Activated CD4-positive, alpha-beta memory T cell treated with anti-CD3 and anti-CD28 coated beads for 36 hours (primary cell): ENCODE measurements around the gene ARFGAP1. TPM values are rescaled to one million over a fixed set of nuclear protein-coding genes. Genes with fewer than 3 reads are reported as not detected.
"Not testable (repeated sequence)": the region's sequence is repeated elsewhere in the genome, so short reads cannot be mapped to it uniquely, and the experiment has no call there.

Source experiments
- CTCF ChIA-PET: fragments of 350-600 bp; sonication (Branson Sonifier 250); formaldehyde crosslinking; loops from one replicate; lab custom pipeline; 2021; ENCODE audit warnings: antibody characterized with exemption, inconsistent platforms; lab: Charles Lee
- POLR2A ChIA-PET: fragments of 350-600 bp; sonication (Branson Sonifier 250); formaldehyde crosslinking; loops from one replicate; lab custom pipeline; 2021; ENCODE audit warnings: antibody characterized with exemption; lab: Charles Lee
- DNase-seq: peaks from one replicate; pipeline ENCODE4 v3.0.0-alpha.2; 2020
- H3K27ac Mint-ChIP-seq: one replicate; pipeline ENCODE4 v1.8.0; 2021; ENCODE audit warnings: mixed read lengths
- H3K27me3 Mint-ChIP-seq: one replicate; pipeline ENCODE4 v1.8.0; 2021; ENCODE audit warnings: mixed read lengths
- H3K36me3 Mint-ChIP-seq: one replicate; pipeline ENCODE4 v1.8.0; 2021; ENCODE audit warnings: mixed read lengths
- H3K4me1 Mint-ChIP-seq: one replicate; pipeline ENCODE4 v1.8.0; 2021; ENCODE audit warnings: low read depth, mixed read lengths
- H3K4me3 Mint-ChIP-seq: one replicate; pipeline ENCODE4 v1.8.0; 2021; ENCODE audit warnings: mild to moderate bottlenecking, mixed read lengths
- H3K9me3 Mint-ChIP-seq: one replicate; pipeline ENCODE4 v1.8.0; 2021; ENCODE audit warnings: mixed read lengths
- intact Hi-C: fragments of 100-400 bp; cut with micrococcal nuclease; formaldehyde crosslinking; loops from one replicate; pipeline ENCODE4 v1.15.1; 2023
- total RNA-seq, 2 experiments: library from RNA; stranded (reverse); gene quantifications; one replicate each; pipeline ENCODE4 v1.2.3, GENCODE V29; 2021

ARFGAP1 gene
- total RNA-seq, 2 experiments from 2014 or later: 68.4 to 72.4 TPM

GRCh38 chr20:63242736-63243135 lies 29.9 kb upstream of the ARFGAP1 start:
- Mint-ChIP-seq H3K9me3 (no peaks in the 10 kb centered on the region), H3K4me1 (no peaks in the 10 kb centered on the region), H3K27ac (no peak overlapping the region), H3K4me3 (no peak overlapping the region), H3K27me3 (peaks cover 13% of the 10 kb centered on the region), H3K36me3 (no peaks in the 10 kb centered on the region)
- ChIA-PET POLR2A (no interaction called here), CTCF (no interaction called here)
- no peak for DNase-seq
- intact Hi-C loops: no loop called here

GRCh38 chr20:63243604-63244247 lies 28.9 kb upstream of the ARFGAP1 start:
- H3K27me3 Mint-ChIP-seq: peaks cover 18% of the 10 kb centered on the region
- no peak for DNase-seq
- no peaks in the 10 kb centered on the region for H3K4me1 Mint-ChIP-seq
- intact Hi-C loops: no loop called here
- CTCF ChIA-PET: no interaction called here
- H3K36me3 Mint-ChIP-seq: no peaks in the 10 kb centered on the region
- POLR2A ChIA-PET: no interaction called here
- H3K4me3 Mint-ChIP-seq: no peak overlapping the region
- H3K27ac Mint-ChIP-seq: no peak overlapping the region
- H3K9me3 Mint-ChIP-seq: no peaks in the 10 kb centered on the region

- ChIA-PET POLR2A (no interaction called here), CTCF (no interaction called here)
- no peak overlapping the region for H3K27ac Mint-ChIP-seq
- no peaks in the 10 kb centered on the region for H3K4me1 Mint-ChIP-seq
- no peak overlapping the region for H3K4me3 Mint-ChIP-seq
- intact Hi-C loops: no loop called here
- H3K36me3 Mint-ChIP-seq: no peaks in the 10 kb centered on the region
- DNase-seq: no peak
- peaks cover 25% of the 10 kb centered on the region for H3K27me3 Mint-ChIP-seq
- H3K9me3 Mint-ChIP-seq: no peaks in the 10 kb centered on the region
These were observed 28.1 kb upstream of the ARFGAP1 start for GRCh38 chr20:63244468-63244867.

- no peak overlapping the region for H3K4me3 Mint-ChIP-seq
- H3K36me3 Mint-ChIP-seq: no peaks in the 10 kb centered on the region
These were observed 25.9 kb upstream of the ARFGAP1 start for GRCh38 chr20:63246490-63247288.

GRCh38 chr20:63247671-63248228 lies 24.9 kb upstream of the ARFGAP1 start:
- CTCF ChIA-PET: interaction anchor here (1.6 kb wide), 1 partner anchor 24 kb away, joined by 5 read pairs; no protein-coding TSS in a partner anchor
- Mint-ChIP-seq H3K27me3 (peaks cover 34% of the 10 kb centered on the region), H3K4me3 (no peak overlapping the region), H3K36me3 (no peaks in the 10 kb centered on the region), H3K9me3 (no peaks in the 10 kb centered on the region), H3K4me1 (no peaks in the 10 kb centered on the region), H3K27ac (no peak overlapping the region)
- DNase-seq: no peak
- intact Hi-C loops: no loop called here
- POLR2A ChIA-PET: no interaction called here

More at GRCh38 chr20:63246490-63247288, 25.9 kb upstream of the ARFGAP1 start:
- Mint-ChIP-seq H3K27me3 (peaks cover 34% of the 10 kb centered on the region), H3K4me1 (no peaks in the 10 kb centered on the region), H3K9me3 (no peaks in the 10 kb centered on the region), H3K27ac (no peak overlapping the region)
- DNase-seq: no peak
- CTCF ChIA-PET: interaction anchor here (1.6 kb wide), 1 partner anchor 23 kb away, joined by 5 read pairs; no protein-coding TSS in a partner anchor
- intact Hi-C loops: no loop called here
- POLR2A ChIA-PET: no interaction called here

GRCh38 chr20:63248835-63249591 lies 23.6 kb upstream of the ARFGAP1 start:
- H3K9me3 Mint-ChIP-seq: no peaks in the 10 kb centered on the region
- peaks cover 33% of the 10 kb centered on the region for H3K27me3 Mint-ChIP-seq
- DNase-seq: no peak
- intact Hi-C loops: no loop called here
- H3K36me3 Mint-ChIP-seq: no peaks in the 10 kb centered on the region
- no peak overlapping the region for H3K27ac Mint-ChIP-seq
- peaks cover 3% of the 10 kb centered on the region for H3K4me1 Mint-ChIP-seq
- no peak overlapping the region for H3K4me3 Mint-ChIP-seq
- ChIA-PET POLR2A (no interaction called here), CTCF (interaction anchor here (0.8 to 1.3 kb wide), 2 partner anchors 24 to 26 kb away, joined by 4 to 6 read pairs; no protein-coding TSS in a partner anchor)

- H3K4me3 Mint-ChIP-seq: no peak overlapping the region
- H3K9me3 Mint-ChIP-seq: no peaks in the 10 kb centered on the region
- peaks cover 3% of the 10 kb centered on the region for H3K4me1 Mint-ChIP-seq
- ChIA-PET CTCF (interaction anchor here (1.3 kb wide), 1 partner anchor 25 kb away, joined by 6 read pairs; no protein-coding TSS in a partner anchor), POLR2A (no interaction called here)
- no peaks in the 10 kb centered on the region for H3K36me3 Mint-ChIP-seq
- H3K27ac Mint-ChIP-seq: no peak overlapping the region
- H3K27me3 Mint-ChIP-seq: peaks cover 35% of the 10 kb centered on the region
- no peak for DNase-seq
- intact Hi-C loops: no loop called here
These were observed 22.7 kb upstream of the ARFGAP1 start for GRCh38 chr20:63249891-63250290.

- H3K4me3 Mint-ChIP-seq, CTCF ChIA-PET, intact Hi-C loops, H3K4me1 Mint-ChIP-seq, POLR2A ChIA-PET, H3K9me3 Mint-ChIP-seq, H3K27ac Mint-ChIP-seq, H3K36me3 Mint-ChIP-seq: not testable (repeated sequence)
- peak; percentile 29 for DNase-seq
- peaks cover 40% of the 10 kb centered on the region for H3K27me3 Mint-ChIP-seq
These were observed 21.3 kb upstream of the ARFGAP1 start for GRCh38 chr20:63251350-63251749.

- Mint-ChIP-seq H3K4me3 (no peak overlapping the region), H3K27ac (no peak overlapping the region), H3K4me1 (peaks cover 3% of the 10 kb centered on the region), H3K27me3 (peaks cover 46% of the 10 kb centered on the region), H3K36me3 (no peaks in the 10 kb centered on the region), H3K9me3 (no peaks in the 10 kb centered on the region)
- intact Hi-C loops: no loop called here
- CTCF ChIA-PET: interaction anchor here (2.3 kb wide), 1 partner anchor 29 kb away, joined by 6 read pairs; no protein-coding TSS in a partner anchor
- no peak for DNase-seq
- POLR2A ChIA-PET: no interaction called here
These were observed 20.3 kb upstream of the ARFGAP1 start for GRCh38 chr20:63252284-63252711.

GRCh38 chr20:63253065-63253437 lies 19.6 kb upstream of the ARFGAP1 start:
- intact Hi-C loops: no loop called here
- H3K9me3 Mint-ChIP-seq: no peaks in the 10 kb centered on the region
- ChIA-PET POLR2A (no interaction called here), CTCF (interaction anchor here (1.0 to 2.3 kb wide), 2 partner anchors 11 to 30 kb away, joined by 3 to 6 read pairs; no protein-coding TSS in a partner anchor)
- no peaks in the 10 kb centered on the region for H3K36me3 Mint-ChIP-seq
- peaks cover 51% of the 10 kb centered on the region for H3K27me3 Mint-ChIP-seq
- H3K4me3 Mint-ChIP-seq: no peak overlapping the region
- no peak for DNase-seq
- H3K27ac Mint-ChIP-seq: no peak overlapping the region
- H3K4me1 Mint-ChIP-seq: peaks cover 3% of the 10 kb centered on the region

GRCh38 chr20:63253438-63254231 lies 19.0 kb upstream of the ARFGAP1 start:
- Mint-ChIP-seq H3K4me3 (no peak overlapping the region), H3K4me1 (peaks cover 3% of the 10 kb centered on the region), H3K27ac (no peak overlapping the region), H3K9me3 (no peaks in the 10 kb centered on the region), H3K27me3 (peaks cover 47% of the 10 kb centered on the region), H3K36me3 (no peaks in the 10 kb centered on the region)
- no peak for DNase-seq
- ChIA-PET POLR2A (no interaction called here), CTCF (interaction anchor here (1.0 to 2.3 kb wide), 2 partner anchors 12 to 30 kb away, joined by 3 to 6 read pairs; no protein-coding TSS in a partner anchor)
- intact Hi-C loops: no loop called here
